GM12878 (cell line): ENCODE data around the gene IFNL1. TPM values are rescaled to one million over a fixed set of nuclear protein-coding genes. Genes with fewer than 3 reads are reported as not detected.

ENCODE experiments used
- ATAC-seq: fragments of 200-7000 bp; cut with Tn5 transposase; 3 replicates; pipeline ENCODE4 v1.9.1; 2020; ENCODE audit warnings: mild to moderate bottlenecking, moderate library complexity
- BruUV-seq: library from RNA; stranded (reverse); fragments of 400-500 nt; replicated peaks from 2 replicates; lab custom pipeline; 2021; lab: Mats Ljungman, UMichigan
- CTCF ChIA-PET: fragments of 300-600 bp; sonication (Branson Sonifier 250); formaldehyde crosslinking; extraction: SDS; loops from one replicate; lab custom pipeline; 2021; ENCODE audit warnings: inconsistent platforms; lab: Yijun Ruan, JAX
- POLR2A ChIA-PET: fragments of 350-600 bp; formaldehyde crosslinking; extraction: SDS; loops from one replicate; lab custom pipeline; 2021; ENCODE audit warnings: inconsistent platforms; lab: Charles Lee
- RAD21 ChIA-PET: fragments of 300-600 bp; sonication (Branson Sonifier 250); formaldehyde crosslinking; loops from one replicate; lab custom pipeline; 2023; ENCODE audit warnings: antibody characterized with exemption; ENCODE audit not compliant: unreplicated experiment; lab: Charles Lee
- SMC1A ChIA-PET: fragments of 300-600 bp; sonication (Branson Sonifier 250); formaldehyde crosslinking; loops from one replicate; lab custom pipeline; 2023; ENCODE audit not compliant: unreplicated experiment, uncharacterized antibody; lab: Charles Lee
- DNase-seq: peaks from one replicate; pipeline ENCODE4 v3.0.0-alpha.2; 2011; ENCODE audit warnings: low read depth, low spot score
- FAIRE-seq: peaks from 3 replicates; lab custom pipeline; 2011; peaks lifted over from hg19 to GRCh38; lab: Jason Lieb, UNC
- H2AFZ ChIP-seq: 2 replicates; pipeline ENCODE4 v1.6.0; 2011; ENCODE audit warnings: low read depth, low read length, control low read depth; ENCODE audit not compliant: control insufficient read depth
- H3K27ac ChIP-seq: 2 replicates; pipeline ENCODE4 v1.5.1; 2011; ENCODE audit warnings: control low read depth; ENCODE audit not compliant: control insufficient read depth, insufficient read depth
- H3K27me3 ChIP-seq, 2 experiments: replicated peaks in 1 of 2; 2 replicates each; pipeline versions ENCODE4 v1.6.0 to v1.6.1; 2011; ENCODE audit warnings: low read length in 1 of 2; ENCODE audit not compliant: control insufficient read depth in 2 of 2, insufficient read depth in 2 of 2
- H3K36me3 ChIP-seq, 2 experiments: 2 replicates each; pipeline ENCODE4 v1.5.1; 2011; ENCODE audit warnings: low read length in 1 of 2; ENCODE audit not compliant: control insufficient read depth in 2 of 2, insufficient read depth in 2 of 2
- H3K4me1 ChIP-seq: 2 replicates; pipeline ENCODE4 v1.6.1; 2011; ENCODE audit warnings: mild to moderate bottlenecking, low read length, moderate library complexity, mixed read lengths; ENCODE audit not compliant: control insufficient read depth, insufficient read depth
- H3K4me2 ChIP-seq: 2 replicates; pipeline ENCODE4 v1.6.0; 2011; ENCODE audit warnings: control low read depth; ENCODE audit not compliant: control insufficient read depth, insufficient read depth
- H3K4me3 ChIP-seq: fragments of 200-600 bp; sonication (generic); 2 replicates; pipeline ENCODE4 v1.5.1; 2016
- H3K79me2 ChIP-seq: 2 replicates; pipeline ENCODE4 v1.6.0; 2011; ENCODE audit warnings: low read length; ENCODE audit not compliant: control insufficient read depth, insufficient read depth
- H3K9ac ChIP-seq: 2 replicates; pipeline ENCODE4 v1.8.0; 2011; ENCODE audit warnings: low read length, control low read depth, mixed read lengths; ENCODE audit not compliant: control insufficient read depth, insufficient read depth
- H3K9me3 ChIP-seq: replicated peaks from 3 replicates; pipeline ENCODE4 v1.5.1; 2011; ENCODE audit warnings: mild to moderate bottlenecking, low read length; ENCODE audit not compliant: control insufficient read depth, insufficient read depth
- H4K20me1 ChIP-seq: 2 replicates; pipeline ENCODE4 v1.6.0; 2011; ENCODE audit not compliant: control insufficient read depth, insufficient read depth
- CBX3 ChIP-seq: fragments of 200-600 bp; sonication (generic); IDR thresholded peaks from 2 replicates; pipeline ENCODE4 v1.6.1; 2016; ENCODE audit warnings: low read depth, borderline replicate concordance
- CTCF ChIP-seq, 3 experiments: IDR thresholded peaks in 2 of 3; conservative IDR thresholded peaks in 1 of 3; 2 replicates each; pipeline ENCODE4 v1.5.1; 2011; ENCODE audit warnings: low read depth in 3 of 3, low read length in 3 of 3, mild to moderate bottlenecking in 3 of 3, control low read depth in 2 of 3, moderate library complexity in 2 of 3, inconsistent platforms in 1 of 3, mixed read lengths in 1 of 3; ENCODE audit not compliant: control insufficient read depth in 2 of 3, insufficient read depth in 1 of 3; ENCODE audit errors: extremely low read depth in 1 of 3
- E2F4 ChIP-seq: IDR thresholded peaks from 2 replicates; pipeline ENCODE4 v1.6.1; 2012; ENCODE audit warnings: low read depth, low read length, improper control_type of control experiment
- FOS ChIP-seq: IDR thresholded peaks from 3 replicates; pipeline ENCODE4 v1.6.1; 2011; ENCODE audit warnings: borderline replicate concordance; ENCODE audit not compliant: insufficient read length; ENCODE audit errors: extremely low read depth
- IKZF2 ChIP-seq, 2 experiments: fragments of 450-650 bp; IDR thresholded peaks; 2 replicates each; pipeline ENCODE4 v1.6.1; 2017; ENCODE audit warnings: mild to moderate bottlenecking in 2 of 2, moderate library complexity in 2 of 2
- JUND ChIP-seq: IDR thresholded peaks from 2 replicates; pipeline ENCODE4 v1.6.1; 2012; ENCODE audit warnings: low read depth, mild to moderate bottlenecking, low read length, improper control_type of control experiment, moderate library complexity
- KDM1A ChIP-seq: fragments of 200-600 bp; sonication (generic); IDR thresholded peaks from 2 replicates; pipeline ENCODE4 v1.6.1; 2016; ENCODE audit warnings: borderline replicate concordance
- KLF5 ChIP-seq: fragments of 450-650 bp; IDR thresholded peaks from 2 replicates; pipeline ENCODE4 v1.6.1; 2014; ENCODE audit warnings: mild to moderate bottlenecking; ENCODE audit not compliant: partially characterized antibody
- NR2F1 ChIP-seq: fragments of 450-650 bp; conservative IDR thresholded peaks from 2 replicates; pipeline ENCODE4 v1.6.1; 2017; ENCODE audit warnings: mild to moderate bottlenecking
- PBX3 ChIP-seq: IDR thresholded peaks from 2 replicates; pipeline ENCODE4 v1.6.1; 2011; ENCODE audit warnings: mild to moderate bottlenecking, low read depth, low read length, moderate library complexity; ENCODE audit not compliant: insufficient replicate concordance
- SREBF2 ChIP-seq: IDR thresholded peaks from 2 replicates; pipeline ENCODE4 v1.6.1; 2012; ENCODE audit warnings: mild to moderate bottlenecking, low read length
- ZBED1 ChIP-seq: IDR thresholded peaks from 2 replicates; pipeline ENCODE4 v1.6.1; 2016; ENCODE audit warnings: borderline replicate concordance
- ZNF207 ChIP-seq: fragments of 450-650 bp; IDR thresholded peaks from 2 replicates; pipeline ENCODE4 v1.6.1; 2014; ENCODE audit warnings: antibody characterized with exemption, mild to moderate bottlenecking, borderline replicate concordance
- WGBS: methylation state at CpG from one replicate; pipeline ENCODE4 v1.1.6; 2016; ENCODE audit warnings: low lambda C conversion rate; ENCODE audit not compliant: insufficient replicate concordance, insufficient coverage; ENCODE audit errors: missing lambda C conversion rate; 5-methylcytosine and 5-hydroxymethylcytosine counted together
- in situ Hi-C: fragments of 300-500 bp; cut with MboI; formaldehyde crosslinking; loops from 9 replicates; pipeline ENCODE4 v1.14.3; 2018; ENCODE audit warnings: mixed read lengths
- intact Hi-C: fragments of 100-400 bp; cut with micrococcal nuclease; formaldehyde crosslinking; loops from one replicate; pipeline ENCODE4 v1.14.2; 2022; ENCODE audit not compliant: unreplicated experiment
- polyA plus RNA-seq, 11 experiments: library from polyadenylated mRNA; depleted of rRNA in 4 of 11; unstranded in 6 of 11; stranded (reverse) in 5 of 11; fragments of >200 nt; fragmentation: Nextera tagmentation in 4 of 11; fragmentation: Illumina TruSeq in 1 of 11; extraction: Ambion mirVana in 4 of 11; extraction: Trizol in 1 of 11; gene quantifications; 1 replicate in 1 of 11; 2 replicates in 10 of 11; pipeline versions ENCODE4 v1.2.1 to v1.2.3, GENCODE V29; 2011 to 2016; ENCODE audit warnings: inconsistent platforms in 2 of 11, missing spikeins in 2 of 11, low read depth in 1 of 11
- total RNA-seq, 4 experiments: library from RNA; depleted of rRNA in 3 of 4; stranded (reverse); fragments of >200 nt in 3 of 4; fragmentation: Illumina TruSeq in 1 of 4; extraction: Trizol in 1 of 4; gene quantifications; 2 replicates each; pipeline versions ENCODE4 v1.2.1 to v1.2.3, GENCODE V29; 2013 to 2021

IFNL1 gene
- total and polyA plus RNA-seq, 10 of the 15 experiments (the other 5 are each of a cell fraction or from before 2014, with no cell fraction given), result not detected

- whole genome bisulfite sequencing, result 12% methylated on average over 6 of the region's 6 CpGs
- H3K9me3 ChIP-seq, result no peaks in the 10 kb centered on the region
- peaks cover 0 to 2% of the 10 kb centered on the region in 2 experiments; a peak in 1 of 4 replicates for H3K27me3 ChIP-seq
- no peak for DNase-seq
- no peak overlapping the region for H3K9ac ChIP-seq
- BruUV-seq, result no TSS peak
- H3K4me3 ChIP-seq, result no peak overlapping the region
- ATAC-seq, result no peak
- TF ChIP-seq NR2F1, result no peak
- TF ChIP-seq IKZF2 (IDR thresholded peaks at IDR 0.05), result no peak
- no peak for TF ChIP-seq ZBED1
- in situ Hi-C loops (no loop called here), intact Hi-C loops (no loop called here)
- ChIA-PET CTCF (interaction anchor here (1.4 kb wide), 1 partner anchor 23 kb away, joined by 4 read pairs; no protein-coding TSS in a partner anchor), SMC1A (no interaction called here), RAD21 (interaction anchor here (0.6 kb wide), 1 partner anchor 133 kb away, joined by 5 read pairs; no protein-coding TSS in a partner anchor), POLR2A (no interaction called here)
- no peaks in the 10 kb centered on the region for H3K36me3 ChIP-seq
- no peaks in the 10 kb centered on the region for H3K79me2 ChIP-seq
- no peak overlapping the region for H2AFZ ChIP-seq
- H4K20me1 ChIP-seq, result no peaks in the 10 kb centered on the region
- FAIRE-seq, result no peak
- H3K4me2 ChIP-seq, result no peak overlapping the region
- no peak overlapping the region for H3K27ac ChIP-seq
- H3K4me1 ChIP-seq, result no peaks in the 10 kb centered on the region
These were observed 8.7 kb downstream of the IFNL1 start for GRCh38 chr19:39304701-39305571.

- Histone ChIP-seq H3K4me3 (no peak overlapping the region), H3K79me2 (no peaks in the 10 kb centered on the region), H3K9me3 (no peaks in the 10 kb centered on the region), H4K20me1 (0 out of 2 replicates have a peak, but pooled peaks cover 1% of the 10 kb centered on the region), H3K4me2 (no peak overlapping the region), H3K27me3 (peaks cover 0 to 2% of the 10 kb centered on the region in 2 experiments; a peak in 1 of 4 replicates), H3K36me3 (no peaks in the 10 kb centered on the region), H2AFZ (no peak overlapping the region), H3K4me1 (no peaks in the 10 kb centered on the region), H3K9ac (no peak overlapping the region), H3K27ac (no peak overlapping the region)
- ATAC-seq (no peak), DNase-seq (no peak), FAIRE-seq (no peak)
- in situ Hi-C loops, result no loop called here
- ChIA-PET RAD21 (no interaction called here), POLR2A (no interaction called here), SMC1A (no interaction called here), CTCF (interaction anchor here (0.6 kb wide), 1 partner anchor 24 kb away, joined by 3 read pairs; no protein-coding TSS in a partner anchor)
- intact Hi-C loops, result no loop called here
- no TSS peak for BruUV-seq
- TF ChIP-seq KDM1A (no peak), KLF5 (no peak), CTCF (IDR thresholded peaks at IDR 0.05 in 2 of 3, conservative IDR thresholded peaks at IDR 0.05 in 1 of 3; ENCODE audit: control insufficient read depth in 2 of 3, extremely low read depth in 1 of 3, insufficient read depth in 1 of 3, low read depth in 3 of 3, low read length in 3 of 3) (no peak), JUND (no peak), CBX3 (no peak), FOS (no peak), E2F4 (no peak), PBX3 (no peak), SREBF2 (no peak), ZNF207 (no peak)
These were observed 9.9 kb downstream of the IFNL1 start for GRCh38 chr19:39306075-39306474.
